Lower leg skin (tissue), 3 donors: ENCODE data around the gene TMEM45A.

Source experiments
- CTCF ChIP-seq, 3 donors: fragments of 450-650 bp; IDR thresholded peaks; one replicate each; pipeline ENCODE4 v1.5.1; 2016; ENCODE audit warnings: antibody characterized with exemption in 3 of 3, mild to moderate bottlenecking in 3 of 3, moderate library complexity in 2 of 3
- POLR2A ChIP-seq, 2 donors: fragments of 450-650 bp; IDR thresholded peaks; one replicate each; pipeline ENCODE4 v1.6.1; 2016 to 2017; ENCODE audit warnings: antibody characterized with exemption in 2 of 2, mild to moderate bottlenecking in 1 of 2, moderate library complexity in 1 of 2

GRCh38 chr3:100496711-100497261 lies 4.4 kb downstream of the TMEM45A start:
- no peak for TF ChIP-seq POLR2A (IDR thresholded peaks at IDR 0.05)
- no peak for TF ChIP-seq CTCF (IDR thresholded peaks at IDR 0.05)
